Adrenal gland (tissue), 5 donors: ENCODE measurements around the gene CYP11A1.

ENCODE experiments used
- CTCF ChIP-seq, 6 experiments: fragments of 450-650 bp in 4 of 6; fragments of 200-600 bp in 2 of 6; sonication (generic) in 1 of 6; IDR thresholded peaks; 1 replicate in 5 of 6; 2 replicates in 1 of 6; pipeline versions ENCODE4 v1.5.1 to v1.8.0; 2016 to 2021; ENCODE audit warnings: antibody characterized with exemption in 6 of 6, mild to moderate bottlenecking in 2 of 6, moderate library complexity in 1 of 6
- POLR2A ChIP-seq, 2 donors: fragments of 450-650 bp; IDR thresholded peaks; one replicate each; pipeline ENCODE4 v1.6.1; 2017; ENCODE audit warnings: antibody characterized with exemption in 2 of 2, mild to moderate bottlenecking in 2 of 2, moderate library complexity in 1 of 2
- donor health status: DM: no; HTN: no; CAD: no.

GRCh38 chr15:74392451-74392830 lies 25.0 kb upstream of the CYP11A1 start:
- TF ChIP-seq CTCF (IDR thresholded peaks at IDR 0.05) (no peak), POLR2A (IDR thresholded peaks at IDR 0.05) (no peak)
